ENCODE measurements around the gene FAM234A.

Gene FAM234A

DNA sequence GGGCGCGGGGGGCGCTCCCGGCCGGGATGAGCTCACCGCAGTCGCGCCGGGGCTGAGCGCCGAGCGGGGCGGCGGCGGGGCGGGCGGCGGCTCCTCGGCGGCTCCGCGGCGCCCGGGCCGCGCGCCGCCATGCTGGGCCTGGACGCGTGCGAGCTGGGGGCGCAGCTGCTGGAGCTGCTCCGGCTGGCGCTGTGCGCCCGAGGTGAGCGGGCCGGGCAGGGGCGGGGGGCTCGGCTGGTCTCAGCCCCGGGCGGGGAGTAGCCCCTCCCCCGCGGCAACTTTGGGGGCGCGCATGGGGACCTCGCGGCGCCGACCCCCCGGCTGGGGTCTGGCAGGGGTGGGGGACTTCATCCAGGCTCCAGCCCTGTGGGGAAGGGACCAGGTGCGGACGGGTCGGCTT is 45.9 kb downstream of the FAM234A start, which contains the start of gene ARHGDIG:
ARHGDIG (plus strand) TSS at position 40 of the 400 bp plus-strand sequence; CDS start at position 130, 90 bp downstream.
- FAIRE-seq (no peak), DNase-seq (ENCODE audit: insufficient read length) (no peak)
- no peak for TF ChIP-seq TAF1 (IDR thresholded peaks at IDR 0.05; ENCODE audit: borderline replicate concordance, low read depth, low read length)

DNA sequence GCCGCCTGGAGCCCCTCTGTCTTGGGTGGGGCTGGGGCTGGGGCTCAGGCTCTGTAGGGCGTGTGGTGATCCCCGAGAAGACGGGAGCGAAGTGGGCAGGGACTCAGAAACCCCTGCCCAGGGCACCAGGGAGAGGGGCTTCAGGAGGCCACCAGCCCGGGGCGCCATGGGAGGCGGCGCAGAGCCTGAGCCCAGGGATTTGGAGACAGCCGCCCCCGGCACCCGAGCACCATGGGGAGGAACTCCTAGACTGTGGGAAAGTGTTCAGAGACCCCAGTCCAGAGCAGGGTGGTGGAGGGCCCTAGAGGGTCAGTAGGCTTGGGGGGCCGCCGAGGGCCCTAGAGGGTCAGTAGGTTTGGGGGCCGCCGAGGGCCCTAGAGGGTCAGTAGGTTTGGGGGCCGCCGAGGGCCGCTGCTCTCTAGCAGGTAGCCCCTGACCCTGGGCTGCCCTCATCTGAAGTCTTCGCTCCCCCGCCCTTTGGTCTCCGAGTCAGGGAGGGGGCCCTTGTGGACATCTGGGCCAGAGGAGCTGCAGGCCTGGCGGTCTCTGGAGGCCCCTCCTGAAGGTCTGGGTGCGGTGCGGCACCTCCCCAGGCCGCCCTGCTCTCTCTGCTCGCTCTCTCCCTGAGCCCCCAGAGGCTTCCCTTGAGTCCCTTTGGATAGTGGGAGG is 46.5 kb downstream of the FAM234A start:
- no peak for DNase-seq (ENCODE audit: insufficient read length)
- no peak for FAIRE-seq
- TF ChIP-seq TAF1 (IDR thresholded peaks at IDR 0.05; ENCODE audit: borderline replicate concordance, low read depth, low read length) (no peak), POLR2A (IDR thresholded peaks at IDR 0.05; ENCODE audit: low read depth, low read length) (no peak), POLR2AphosphoS5 (IDR thresholded peaks at IDR 0.05; ENCODE audit: low read depth, low read length) (no peak)

DNA sequence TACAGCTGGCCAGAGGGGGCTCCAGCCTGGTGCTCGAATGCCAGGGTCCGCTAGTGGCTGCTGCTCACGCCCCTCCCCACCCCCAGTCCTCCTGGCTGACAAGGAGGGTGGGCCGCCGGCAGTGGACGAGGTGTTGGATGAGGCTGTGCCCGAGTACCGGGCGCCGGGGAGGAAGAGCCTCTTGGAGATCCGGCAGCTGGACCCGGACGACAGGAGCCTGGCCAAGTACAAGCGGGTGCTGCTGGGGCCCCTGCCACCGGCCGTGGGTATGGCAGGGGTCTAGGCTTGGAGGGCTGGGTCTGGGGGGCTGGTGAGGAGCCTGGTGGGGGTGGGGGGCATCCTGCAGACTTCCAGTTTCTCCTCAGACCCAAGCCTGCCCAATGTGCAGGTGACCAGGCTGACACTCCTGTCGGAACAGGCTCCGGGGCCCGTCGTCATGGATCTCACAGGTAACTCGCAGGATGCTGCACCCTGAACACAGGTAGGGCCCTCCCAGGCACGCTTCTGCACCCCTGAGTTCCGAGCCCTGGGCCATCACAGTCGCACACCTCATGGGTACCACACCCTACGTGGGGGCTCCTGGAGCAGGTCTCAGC is 47.1 kb downstream of the FAM234A start:
- DNase-seq (ENCODE audit: insufficient read length) = no peak
- FAIRE-seq = no peak
- TF ChIP-seq POLR2A (IDR thresholded peaks at IDR 0.05; ENCODE audit: low read depth, low read length) (no peak), POLR2AphosphoS5 (IDR thresholded peaks at IDR 0.05; ENCODE audit: low read depth, low read length) (no peak), TAF1 (IDR thresholded peaks at IDR 0.05; ENCODE audit: borderline replicate concordance, low read depth, low read length) (no peak)

DNA sequence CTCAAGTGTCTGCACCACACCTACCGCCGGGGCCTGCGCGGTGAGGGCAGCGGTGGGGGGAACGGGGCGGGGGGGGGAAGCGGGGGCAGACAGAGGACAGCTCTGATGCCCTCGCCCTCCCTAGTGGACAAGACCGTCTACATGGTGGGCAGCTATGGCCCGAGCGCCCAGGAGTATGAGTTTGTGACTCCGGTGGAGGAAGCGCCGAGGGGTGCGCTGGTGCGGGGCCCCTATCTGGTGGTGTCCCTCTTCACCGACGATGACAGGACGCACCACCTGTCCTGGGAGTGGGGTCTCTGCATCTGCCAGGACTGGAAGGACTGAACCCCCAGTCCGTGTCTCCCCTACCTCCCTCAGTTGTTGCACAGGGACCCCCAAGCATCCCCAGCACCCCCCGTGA is 47.9 kb downstream of the FAM234A start:
- FAIRE-seq (no peak), DNase-seq (ENCODE audit: insufficient read length) (no peak)
- TF ChIP-seq POLR2A (IDR thresholded peaks at IDR 0.05; ENCODE audit: low read depth, low read length) (no peak), TAF1 (IDR thresholded peaks at IDR 0.05; ENCODE audit: borderline replicate concordance, low read depth, low read length) (no peak), POLR2AphosphoS5 (IDR thresholded peaks at IDR 0.05; ENCODE audit: low read depth, low read length) (no peak)

DNA sequence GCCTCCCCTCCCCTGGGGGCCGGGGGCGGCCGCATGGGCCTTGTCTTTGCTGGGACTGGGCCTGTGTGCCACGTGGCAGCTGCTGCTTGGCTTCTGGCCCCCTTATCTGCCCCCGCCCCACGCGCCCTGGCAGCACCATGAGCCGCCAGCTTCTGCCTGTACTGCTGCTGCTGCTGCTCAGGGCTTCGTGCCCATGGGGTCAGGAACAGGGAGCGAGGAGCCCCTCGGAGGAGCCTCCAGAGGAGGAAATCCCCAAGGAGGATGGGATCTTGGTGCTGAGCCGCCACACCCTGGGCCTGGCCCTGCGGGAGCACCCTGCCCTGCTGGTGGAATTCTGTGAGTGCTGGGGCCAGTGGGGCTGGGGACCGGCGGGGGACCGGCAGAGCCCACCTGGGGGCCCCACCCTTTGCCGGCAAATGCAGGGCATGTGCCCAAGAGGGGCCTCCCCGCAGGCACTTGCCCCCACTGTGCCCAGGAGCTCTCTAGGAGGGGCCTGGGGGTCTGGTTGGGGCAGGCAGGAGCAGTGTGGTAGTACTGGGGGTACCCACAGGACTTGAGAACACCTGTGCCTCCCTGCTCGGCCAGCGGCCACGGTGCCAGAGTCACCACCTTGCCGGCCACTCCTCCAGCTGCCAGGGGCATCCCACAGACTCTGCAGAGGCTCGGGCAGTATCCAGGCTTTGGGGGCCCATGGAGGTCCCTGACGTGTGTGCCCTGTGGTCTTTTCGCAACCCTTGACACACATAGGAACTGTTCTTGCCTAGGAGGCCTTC is 48.6 kb downstream of the FAM234A start, which contains the start of gene PDIA2:
PDIA2 (plus strand) TSS at position 132 of the 773 bp plus-strand sequence; CDS start at position 138, 6 bp downstream.
- TF ChIP-seq TAF1 (IDR thresholded peaks at IDR 0.05; ENCODE audit: borderline replicate concordance, low read depth, low read length) = no peak
- no peak for TF ChIP-seq POLR2AphosphoS5 (IDR thresholded peaks at IDR 0.05; ENCODE audit: low read depth, low read length)
- no peak for TF ChIP-seq POLR2A (IDR thresholded peaks at IDR 0.05; ENCODE audit: low read depth, low read length)
- FAIRE-seq (no peak), DNase-seq (ENCODE audit: insufficient read length) (no peak)

DNA sequence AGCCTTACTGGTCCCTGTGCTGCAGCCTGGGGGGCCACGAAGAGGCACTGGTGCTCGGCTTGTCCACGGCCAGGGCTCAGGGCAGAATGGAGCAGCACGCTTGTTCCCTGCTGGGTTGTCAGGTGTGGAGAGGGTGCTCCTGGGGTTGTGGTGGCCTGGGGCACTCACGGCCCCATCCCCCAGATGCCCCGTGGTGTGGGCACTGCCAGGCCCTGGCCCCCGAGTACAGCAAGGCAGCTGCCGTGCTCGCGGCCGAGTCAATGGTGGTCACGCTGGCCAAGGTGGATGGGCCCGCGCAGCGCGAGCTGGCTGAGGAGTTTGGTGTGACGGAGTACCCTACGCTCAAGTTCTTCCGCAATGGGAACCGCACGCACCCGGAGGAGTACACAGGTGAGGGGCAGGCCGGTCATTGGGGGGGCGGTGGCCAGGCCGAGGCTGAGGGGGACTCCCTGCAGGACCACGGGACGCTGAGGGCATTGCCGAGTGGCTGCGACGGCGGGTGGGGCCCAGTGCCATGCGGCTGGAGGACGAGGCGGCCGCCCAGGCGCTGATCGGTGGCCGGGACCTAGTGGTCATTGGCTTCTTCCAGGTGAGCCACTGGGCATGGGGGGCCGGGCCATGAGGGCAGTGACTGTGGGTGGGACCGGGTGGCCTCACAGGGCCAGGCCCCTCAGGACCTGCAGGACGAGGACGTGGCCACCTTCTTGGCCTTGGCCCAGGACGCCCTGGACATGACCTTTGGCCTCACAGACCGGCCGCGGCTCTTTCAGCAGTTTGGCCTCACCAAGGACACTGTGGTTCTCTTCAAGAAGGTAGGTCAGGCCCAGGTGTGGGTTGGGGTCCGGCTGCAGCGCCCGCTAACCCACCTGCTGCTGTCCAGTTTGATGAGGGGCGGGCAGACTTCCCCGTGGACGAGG is 49.8 kb downstream of the FAM234A start:
- DNase-seq (ENCODE audit: insufficient read length) = no peak

DNA sequence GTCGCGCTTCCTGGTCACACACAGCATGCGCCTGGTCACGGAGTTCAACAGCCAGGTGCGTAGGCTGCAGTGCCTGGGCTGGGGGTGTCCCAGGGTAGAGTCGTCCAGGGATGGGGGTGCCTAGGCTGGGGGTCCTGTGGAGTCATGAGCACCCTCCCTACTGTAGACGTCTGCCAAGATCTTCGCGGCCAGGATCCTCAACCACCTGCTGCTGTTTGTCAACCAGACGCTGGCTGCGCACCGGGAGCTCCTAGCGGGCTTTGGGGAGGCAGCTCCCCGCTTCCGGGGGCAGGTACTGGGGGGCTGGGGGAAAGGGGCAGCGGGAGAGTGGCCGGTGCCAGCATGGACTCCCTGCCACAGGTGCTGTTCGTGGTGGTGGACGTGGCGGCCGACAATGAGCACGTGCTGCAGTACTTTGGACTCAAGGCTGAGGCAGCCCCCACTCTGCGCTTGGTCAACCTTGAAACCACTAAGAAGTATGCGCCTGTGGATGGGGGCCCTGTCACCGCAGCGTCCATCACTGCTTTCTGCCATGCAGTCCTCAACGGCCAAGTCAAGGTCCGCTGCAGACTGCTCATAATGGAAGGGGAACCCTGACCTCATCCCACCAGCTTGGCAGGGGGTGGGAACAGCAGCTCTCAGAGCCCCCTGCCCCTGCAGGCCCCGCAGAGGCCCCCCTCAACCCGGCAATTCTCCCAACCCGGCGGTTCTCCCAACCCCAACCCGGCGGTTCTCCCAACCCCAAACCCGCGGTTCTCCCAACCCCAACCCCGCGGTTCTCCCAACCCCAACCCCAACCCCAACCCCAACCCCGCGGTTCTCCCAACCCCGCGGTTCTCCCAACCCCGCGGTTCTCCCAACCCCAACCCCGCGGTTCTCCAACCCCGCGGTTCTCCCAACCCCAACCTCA is 50.8 kb downstream of the FAM234A start:
- no peak for DNase-seq (ENCODE audit: insufficient read length)
- TF ChIP-seq POLR2AphosphoS5 (IDR thresholded peaks at IDR 0.05; ENCODE audit: low read depth, low read length) (no peak), POLR2A (IDR thresholded peaks at IDR 0.05; ENCODE audit: low read depth, low read length) (no peak), TAF1 (IDR thresholded peaks at IDR 0.05; ENCODE audit: borderline replicate concordance, low read depth, low read length) (no peak)
- no peak for FAIRE-seq

More for the DNA sequence above, 49.8 kb downstream of the FAM234A start:
- FAIRE-seq = no peak
- TF ChIP-seq TAF1 (IDR thresholded peaks at IDR 0.05; ENCODE audit: borderline replicate concordance, low read depth, low read length) (no peak), POLR2AphosphoS5 (IDR thresholded peaks at IDR 0.05; ENCODE audit: low read depth, low read length) (no peak), POLR2A (IDR thresholded peaks at IDR 0.05; ENCODE audit: low read depth, low read length) (no peak)

DNA sequence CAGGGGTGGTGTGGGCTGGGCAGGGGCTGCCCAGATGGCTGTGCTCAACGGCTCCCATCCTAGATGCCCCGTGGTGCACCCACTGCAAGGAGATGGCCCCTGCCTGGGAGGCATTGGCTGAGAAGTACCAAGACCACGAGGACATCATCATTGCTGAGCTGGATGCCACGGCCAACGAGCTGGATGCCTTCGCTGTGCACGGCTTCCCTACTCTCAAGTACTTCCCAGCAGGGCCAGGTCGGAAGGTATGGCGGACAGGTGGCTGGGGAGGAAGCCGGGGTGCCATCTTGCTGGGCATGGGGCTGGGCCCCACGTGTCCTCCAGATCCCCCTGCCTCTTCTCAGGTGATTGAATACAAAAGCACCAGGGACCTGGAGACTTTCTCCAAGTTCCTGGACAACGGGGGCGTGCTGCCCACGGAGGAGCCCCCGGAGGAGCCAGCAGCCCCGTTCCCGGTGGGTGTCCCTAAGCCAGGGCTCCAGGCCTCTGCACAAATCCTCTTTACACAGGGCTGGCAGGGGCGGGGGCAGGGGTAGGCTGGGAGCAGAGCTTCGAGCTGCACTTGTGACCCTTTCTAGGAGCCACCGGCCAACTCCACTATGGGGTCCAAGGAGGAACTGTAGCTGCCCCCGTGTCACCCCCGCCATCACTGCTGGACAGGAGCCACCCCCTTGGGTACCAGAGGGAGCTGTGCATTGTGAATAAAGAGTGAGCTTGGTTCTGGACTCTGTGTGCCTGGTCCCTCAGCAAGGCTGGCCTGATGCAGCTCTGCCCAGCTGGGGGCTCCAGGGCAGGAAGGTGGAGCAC is 52.1 kb downstream of the FAM234A start:
- DNase-seq (ENCODE audit: insufficient read length) (no peak), FAIRE-seq (no peak)
- TF ChIP-seq POLR2A (IDR thresholded peaks at IDR 0.05; ENCODE audit: low read depth, low read length) = no peak
- TF ChIP-seq POLR2AphosphoS5 (IDR thresholded peaks at IDR 0.05; ENCODE audit: low read depth, low read length) = no peak
- no peak for TF ChIP-seq TAF1 (IDR thresholded peaks at IDR 0.05; ENCODE audit: borderline replicate concordance, low read depth, low read length)

DNA sequence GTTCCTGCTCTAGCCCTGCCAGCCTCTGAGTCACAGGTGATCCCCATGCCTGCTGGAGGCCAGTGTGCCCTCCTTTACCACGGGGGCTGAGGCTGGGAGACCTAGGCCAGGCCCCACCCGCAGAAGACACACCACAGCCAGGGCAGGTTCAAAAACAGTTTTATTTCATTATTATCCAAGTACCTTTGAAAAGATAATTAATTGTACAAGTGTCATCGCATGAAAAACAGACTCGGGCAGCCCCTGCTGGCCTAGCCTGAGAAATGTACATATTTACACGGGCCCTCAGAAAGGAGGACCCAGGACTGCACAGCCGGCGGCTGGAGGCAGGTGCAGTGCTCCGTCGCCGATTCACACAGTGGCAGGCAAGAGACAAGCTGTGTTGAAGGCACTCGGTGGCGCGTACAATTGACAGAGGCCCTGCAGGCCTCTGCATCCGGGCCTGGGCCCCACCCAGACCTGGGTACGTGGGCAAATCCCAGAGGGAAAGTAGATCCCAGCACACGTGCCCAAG is 52.7 kb downstream of the FAM234A start:
- no peak for FAIRE-seq
- no peak for DNase-seq (ENCODE audit: insufficient read length)
- TF ChIP-seq POLR2AphosphoS5 (IDR thresholded peaks at IDR 0.05; ENCODE audit: low read depth, low read length) (no peak), TAF1 (IDR thresholded peaks at IDR 0.05; ENCODE audit: borderline replicate concordance, low read depth, low read length) (no peak), POLR2A (IDR thresholded peaks at IDR 0.05; ENCODE audit: low read depth, low read length) (no peak)
